Amniotic stem cell (primary cell): Measurements from ENCODE around the gene ATP5F1D.

Experiments used
- DNase-seq: peaks from one replicate; lab custom pipeline; 2025; lab: John Stamatoyannopoulos, UW

The ATP5F1D gene

DNA sequence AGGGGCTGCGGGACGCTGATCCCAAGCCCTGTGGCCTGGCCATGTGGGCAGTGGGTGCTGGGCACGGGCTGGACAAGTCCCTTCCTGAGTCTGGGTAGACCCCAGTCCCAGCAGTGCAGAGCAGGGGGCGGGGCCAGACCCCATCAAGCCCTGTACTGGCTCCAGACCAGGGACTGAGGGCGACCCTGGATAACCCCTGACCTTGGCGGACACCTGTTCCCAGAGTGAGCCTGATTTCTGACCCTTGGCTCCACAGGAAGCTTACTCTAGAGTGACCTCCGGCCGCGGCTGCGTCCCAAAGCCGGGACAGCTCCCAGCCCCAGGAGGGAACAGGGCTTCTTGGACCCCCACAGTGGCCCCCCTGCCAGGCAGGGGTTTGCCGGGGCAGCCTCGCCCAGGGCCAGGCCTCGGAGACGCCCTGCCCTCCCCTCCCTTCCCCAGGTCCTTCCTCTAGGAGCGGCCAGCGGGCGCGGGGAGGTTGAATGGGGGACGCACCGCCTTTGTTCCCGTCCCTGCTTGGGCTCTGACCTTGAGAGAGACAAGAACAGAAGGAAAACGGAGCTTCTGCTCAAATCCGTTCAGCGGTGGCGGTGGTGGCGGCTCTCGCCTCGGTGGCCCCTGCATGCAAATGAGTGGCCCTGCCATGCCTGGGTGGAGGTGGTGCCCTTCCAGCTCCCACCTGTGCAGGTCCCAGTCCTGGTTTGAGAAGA is 41.8 kb downstream of the ATP5F1D start:
- no peak for DNase-seq

DNA sequence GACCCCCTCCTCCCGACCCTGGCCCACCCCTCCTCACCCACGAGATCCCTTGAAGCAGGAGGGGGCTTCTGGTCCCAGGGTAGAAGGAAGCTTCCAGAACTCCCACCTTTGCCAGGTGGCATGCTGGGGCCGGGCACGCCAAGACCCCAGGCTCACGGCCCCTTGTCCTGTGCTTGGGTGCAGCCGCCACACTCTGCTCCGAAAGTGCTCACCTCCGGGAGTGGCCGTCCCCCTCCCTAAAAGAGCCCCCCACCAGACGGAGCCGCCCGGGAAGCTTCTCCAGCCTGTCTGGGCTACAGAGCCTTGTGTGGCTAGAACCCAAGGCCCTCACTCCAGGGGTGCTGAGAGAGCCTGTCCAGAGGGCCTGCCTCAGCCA is 42.4 kb downstream of the ATP5F1D start:
- no peak for DNase-seq

DNA sequence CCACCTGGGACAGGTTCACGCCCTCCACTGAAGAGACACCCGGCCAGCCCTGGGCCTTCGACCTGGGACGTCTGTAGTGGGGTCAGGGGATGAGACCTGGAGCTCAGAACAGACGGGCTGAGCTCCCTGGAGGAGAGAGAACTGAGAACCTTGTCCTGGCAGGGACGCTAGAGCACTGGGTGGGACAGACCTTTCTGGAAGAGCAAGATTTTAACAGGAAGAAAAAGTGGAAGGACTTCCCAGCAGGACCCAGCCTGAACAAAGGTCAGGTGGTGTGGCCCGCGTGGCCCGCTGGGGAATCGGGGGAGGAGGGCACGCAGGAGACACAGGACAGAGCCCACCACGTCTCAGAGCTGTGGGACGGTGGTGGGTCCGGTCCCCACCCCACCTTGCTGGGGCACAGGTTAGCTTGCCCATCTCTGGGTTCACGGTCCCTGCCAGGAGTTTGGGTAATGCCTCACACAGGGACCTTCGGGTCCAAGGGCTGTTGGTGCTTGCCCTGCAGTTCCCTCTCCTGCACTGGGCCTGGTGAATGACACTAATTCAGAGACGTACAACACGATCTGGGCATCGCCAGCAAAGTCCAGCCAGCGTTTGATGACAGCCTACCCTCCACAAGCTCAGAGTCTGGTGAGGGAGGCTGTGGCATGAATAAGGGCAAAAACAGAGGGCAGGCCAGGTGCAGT is 42.9 kb downstream of the ATP5F1D start:
- no peak for DNase-seq

DNA sequence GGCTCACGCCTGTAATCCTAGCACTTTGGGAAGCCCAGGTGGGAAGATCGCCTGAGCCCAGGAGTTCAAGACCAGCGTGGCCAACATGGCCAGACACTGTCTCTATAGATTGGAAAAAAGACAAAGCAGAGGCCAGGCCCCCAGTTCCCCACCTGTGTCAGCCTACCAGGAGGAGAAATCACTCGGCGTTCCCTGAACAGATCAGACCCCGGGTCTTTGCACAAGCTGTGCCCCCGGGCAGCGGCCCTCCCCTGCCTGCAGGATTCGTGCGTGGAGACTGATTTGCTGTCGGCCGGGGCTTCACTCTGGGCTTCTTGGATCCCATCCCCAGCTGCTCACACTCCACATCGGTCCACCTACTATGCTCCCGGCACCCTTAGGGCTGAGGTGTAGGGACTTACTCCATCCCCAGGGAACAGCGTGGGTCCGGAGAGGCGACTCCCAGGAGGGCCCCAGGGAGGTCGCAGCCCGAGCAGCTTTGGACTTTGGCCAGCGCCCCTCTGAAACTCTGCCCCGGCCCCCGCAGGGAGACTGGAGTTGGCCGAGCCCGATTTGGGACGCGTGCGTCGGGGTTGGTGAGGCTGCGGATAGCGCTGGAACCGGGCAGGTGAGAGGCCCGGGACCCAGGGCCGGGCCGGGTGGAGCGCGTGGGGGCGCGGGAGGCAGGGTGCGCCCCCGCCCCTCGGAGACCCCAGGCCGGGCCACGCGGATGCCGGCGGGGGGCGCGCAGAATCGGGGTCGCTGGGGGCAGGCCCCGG is 43.6 kb downstream of the ATP5F1D start:
- no peak for DNase-seq

DNA sequence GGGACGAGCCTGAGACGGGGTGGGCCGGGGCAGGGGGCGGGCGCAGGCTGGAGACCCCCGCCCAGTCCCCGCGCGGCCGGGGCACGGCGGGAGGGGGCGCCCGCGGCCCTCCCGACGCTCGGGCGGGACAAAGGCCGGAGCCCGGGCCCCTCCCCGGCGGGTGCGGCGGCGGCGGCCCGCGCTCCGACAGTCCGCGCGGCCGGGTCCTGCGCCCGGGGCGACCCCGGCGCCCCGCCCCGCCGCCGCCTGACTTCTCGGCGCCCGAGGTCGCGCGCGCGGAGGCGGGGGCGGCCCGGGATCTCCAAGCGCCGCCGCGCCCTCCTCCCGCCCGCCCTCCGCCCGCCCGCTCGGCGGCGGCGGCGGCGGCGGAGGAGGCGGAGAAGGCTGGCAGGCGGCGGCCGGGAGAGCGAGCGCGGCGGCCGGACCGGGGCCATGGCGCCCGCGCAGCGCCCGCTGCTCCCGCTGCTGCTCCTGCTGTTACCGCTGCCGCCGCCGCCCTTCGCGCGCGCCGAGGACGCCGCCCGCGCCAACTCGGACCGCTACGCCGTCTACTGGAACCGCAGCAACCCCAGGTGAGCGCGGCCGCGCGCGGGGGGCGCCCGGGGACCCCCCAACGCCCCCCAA is 44.3 kb downstream of the ATP5F1D start, which contains the start of gene EFNA2:
EFNA2 (plus strand) TSS at position 137 of the 624 bp plus-strand sequence; CDS start at position 433, 296 bp downstream.
- DNase-seq, result no peak

DNA sequence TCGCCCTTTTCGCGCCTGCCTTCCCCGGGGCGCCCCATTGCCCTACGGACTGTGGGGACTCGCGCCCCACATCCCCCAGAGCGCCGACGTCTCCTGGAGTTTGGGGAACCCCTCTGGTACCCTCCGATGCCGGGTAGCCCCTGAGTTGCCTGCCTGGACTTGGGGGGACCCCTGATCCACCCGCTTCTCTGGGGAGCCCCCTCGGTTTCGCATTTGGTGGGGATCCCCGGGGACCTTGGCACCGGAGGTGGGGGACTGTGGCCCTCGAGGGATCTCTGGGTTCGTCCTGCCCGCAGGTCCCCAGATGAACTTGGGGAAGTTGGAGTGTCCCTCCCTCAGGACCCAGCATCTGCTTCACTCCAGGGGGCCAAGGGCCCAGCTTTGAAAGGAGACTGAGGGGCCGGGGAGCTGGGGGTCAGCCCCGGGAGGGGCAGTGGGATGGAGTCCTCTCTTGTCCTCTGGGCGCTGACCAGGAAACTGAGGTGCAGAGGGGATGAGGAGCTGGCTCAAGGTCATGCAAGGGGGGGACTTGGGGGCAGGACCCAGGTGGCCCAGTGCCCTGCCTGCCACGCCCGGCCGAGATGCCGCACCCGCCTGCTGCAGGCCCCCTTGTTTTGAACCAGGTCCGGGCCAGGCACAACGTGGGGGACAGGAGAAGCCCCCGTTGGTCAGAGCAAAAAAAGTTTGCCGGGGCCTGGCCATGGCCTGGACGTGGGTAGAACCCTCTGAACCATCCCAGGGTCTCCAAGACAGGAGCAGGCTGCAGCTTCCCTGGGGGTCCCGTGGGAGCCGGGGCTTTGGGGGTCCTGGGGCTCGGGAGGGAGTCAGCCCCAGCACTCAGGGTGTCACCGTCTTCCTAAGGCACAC is 45.2 kb downstream of the ATP5F1D start:
- DNase-seq, result no peak

DNA sequence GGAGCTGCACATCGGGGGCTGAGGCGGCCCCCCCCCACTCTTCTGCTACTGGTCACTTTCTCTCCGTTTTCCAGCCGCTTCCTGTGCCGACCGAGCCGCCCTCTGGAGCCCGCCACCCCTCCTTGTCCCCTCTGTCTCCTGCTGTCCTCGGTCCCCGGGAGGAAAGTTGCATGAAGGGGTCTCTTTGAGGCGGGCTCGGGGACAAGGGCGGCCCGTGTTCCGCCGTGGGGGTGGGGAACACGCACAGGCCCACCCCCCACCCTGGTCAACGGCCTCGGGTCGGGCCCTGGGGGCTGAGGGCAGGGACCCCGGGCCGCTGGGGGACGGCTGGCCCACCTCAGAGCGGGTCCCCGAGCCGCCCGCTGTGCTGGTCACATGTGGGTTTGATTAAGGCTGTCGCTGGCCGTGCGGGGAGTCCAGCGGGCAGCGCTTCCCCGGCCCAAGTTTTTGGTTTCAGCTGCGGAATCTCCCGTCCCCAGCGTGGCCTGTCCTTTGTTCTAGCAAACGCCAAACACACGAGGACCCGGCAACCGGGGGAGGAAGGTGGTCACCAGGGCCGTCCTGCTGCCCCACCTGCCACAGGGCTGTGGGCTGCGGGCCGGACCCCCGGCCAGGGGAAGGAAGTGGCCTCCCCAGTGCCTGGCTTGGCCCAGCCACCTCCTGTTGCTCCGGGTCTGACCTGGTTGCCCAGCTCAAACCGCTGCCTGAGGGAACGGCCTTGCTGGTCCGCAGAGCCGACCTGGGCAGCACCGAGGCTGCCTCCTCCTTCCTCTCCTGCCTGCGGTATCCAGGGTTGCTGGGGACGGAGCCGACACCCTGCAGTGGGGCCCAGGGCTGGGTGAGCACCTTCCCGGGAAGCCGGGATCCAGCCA is 46.0 kb downstream of the ATP5F1D start:
- no peak for DNase-seq

DNA sequence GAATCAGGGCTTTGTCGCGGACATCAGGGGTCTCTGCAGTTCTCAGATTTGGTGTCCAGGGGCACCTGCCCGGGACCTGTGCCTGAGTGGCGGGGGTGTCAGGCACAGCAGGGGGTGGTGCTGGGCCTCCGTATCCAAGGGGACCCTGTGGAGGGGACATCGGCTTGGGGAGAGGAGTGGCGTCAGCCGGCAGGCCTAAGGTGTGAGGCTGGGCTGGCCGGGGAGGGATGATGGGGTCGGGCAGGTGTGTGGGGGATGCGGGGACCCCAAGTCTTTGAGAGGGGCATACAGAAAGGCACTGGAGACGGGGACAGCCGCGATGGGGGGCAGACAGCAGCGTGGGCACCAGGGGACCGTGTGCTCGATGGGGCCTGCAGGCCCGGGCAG is 46.7 kb downstream of the ATP5F1D start:
- no peak for DNase-seq

DNA sequence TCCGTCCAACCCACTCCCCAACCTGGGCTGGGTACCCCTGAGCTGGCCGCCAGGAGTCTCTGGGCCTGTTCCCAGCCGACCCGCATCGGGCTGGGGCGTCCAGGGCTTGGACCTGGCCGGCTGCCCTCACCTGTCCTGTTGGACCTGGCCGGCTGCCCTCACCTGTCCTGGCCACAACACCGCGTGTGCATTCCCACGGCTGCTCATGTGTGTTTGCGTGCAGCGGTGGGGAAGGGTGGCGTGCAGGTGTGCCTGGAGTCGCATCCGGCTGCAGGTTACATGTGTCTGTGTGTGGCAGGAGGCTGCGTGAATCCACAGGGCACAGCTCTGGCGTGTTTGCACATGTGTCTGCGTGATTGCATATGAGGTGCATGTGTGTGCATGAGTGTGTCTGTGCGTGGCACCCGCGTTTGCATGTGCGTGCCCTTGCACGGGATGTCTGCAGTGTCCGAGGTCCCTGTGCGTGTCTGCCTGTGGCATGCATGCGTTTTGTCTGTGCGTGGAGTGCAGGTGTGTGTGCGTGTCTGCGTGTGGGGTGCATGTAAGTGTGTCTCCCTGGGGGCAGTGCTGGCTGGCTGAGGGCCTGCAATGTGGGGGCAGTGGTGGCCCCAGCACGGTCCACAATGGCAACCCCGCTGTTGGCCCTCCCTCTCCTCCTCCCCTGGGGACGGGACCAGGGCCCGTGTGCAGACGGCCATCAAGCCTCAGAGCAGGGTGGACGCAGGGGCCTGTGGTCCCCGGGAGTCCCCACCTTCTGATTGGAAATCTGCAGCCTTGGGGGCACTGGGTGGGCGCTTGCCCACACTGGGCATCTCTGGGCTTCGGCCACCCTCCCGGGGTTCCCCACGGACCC is 47.5 kb downstream of the ATP5F1D start:
- no peak for DNase-seq

DNA sequence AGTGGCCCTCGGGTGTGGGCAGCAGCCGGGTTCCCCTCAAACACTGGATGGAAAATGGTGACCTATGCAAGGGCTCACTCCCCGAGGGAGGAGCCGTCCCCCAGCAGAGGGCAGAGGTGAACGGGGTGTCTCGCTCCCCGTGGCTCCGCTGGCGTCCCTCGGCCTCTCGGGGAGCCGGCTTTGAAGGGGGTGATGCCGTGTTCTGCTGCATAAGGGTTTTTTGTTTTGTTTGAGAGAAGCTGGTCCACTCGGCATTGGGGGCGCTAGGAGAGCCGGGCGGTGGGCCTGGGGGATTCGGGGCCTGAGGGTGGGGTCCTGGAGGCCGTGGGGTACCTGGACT is 48.1 kb downstream of the ATP5F1D start:
- no peak for DNase-seq

DNA sequence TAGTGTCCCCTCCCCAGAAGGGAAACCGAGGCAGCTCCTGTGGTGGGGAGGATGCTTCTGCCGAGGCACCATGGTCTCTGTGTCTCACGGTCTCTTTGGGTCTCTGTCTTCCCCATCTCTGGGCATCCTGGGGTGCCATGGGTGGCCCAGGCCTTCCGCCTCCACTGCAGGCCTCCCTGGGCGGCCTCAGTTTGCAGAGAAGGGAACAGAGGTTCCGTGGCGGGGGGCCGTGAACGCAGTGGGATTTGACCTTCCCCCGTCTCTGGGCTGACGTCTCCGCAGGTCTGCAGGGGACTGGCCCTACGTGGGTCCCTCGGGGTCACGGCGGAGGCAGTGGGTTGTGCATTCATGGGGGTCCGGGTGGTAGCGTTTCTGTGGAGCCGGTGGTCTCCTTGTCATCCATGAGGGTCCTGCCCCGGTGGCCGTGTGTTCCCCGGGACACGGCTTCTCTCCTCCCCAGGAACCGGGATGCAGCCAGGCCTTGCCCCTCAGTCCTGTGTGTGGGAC is 48.7 kb downstream of the ATP5F1D start:
- DNase-seq, result no peak

DNA sequence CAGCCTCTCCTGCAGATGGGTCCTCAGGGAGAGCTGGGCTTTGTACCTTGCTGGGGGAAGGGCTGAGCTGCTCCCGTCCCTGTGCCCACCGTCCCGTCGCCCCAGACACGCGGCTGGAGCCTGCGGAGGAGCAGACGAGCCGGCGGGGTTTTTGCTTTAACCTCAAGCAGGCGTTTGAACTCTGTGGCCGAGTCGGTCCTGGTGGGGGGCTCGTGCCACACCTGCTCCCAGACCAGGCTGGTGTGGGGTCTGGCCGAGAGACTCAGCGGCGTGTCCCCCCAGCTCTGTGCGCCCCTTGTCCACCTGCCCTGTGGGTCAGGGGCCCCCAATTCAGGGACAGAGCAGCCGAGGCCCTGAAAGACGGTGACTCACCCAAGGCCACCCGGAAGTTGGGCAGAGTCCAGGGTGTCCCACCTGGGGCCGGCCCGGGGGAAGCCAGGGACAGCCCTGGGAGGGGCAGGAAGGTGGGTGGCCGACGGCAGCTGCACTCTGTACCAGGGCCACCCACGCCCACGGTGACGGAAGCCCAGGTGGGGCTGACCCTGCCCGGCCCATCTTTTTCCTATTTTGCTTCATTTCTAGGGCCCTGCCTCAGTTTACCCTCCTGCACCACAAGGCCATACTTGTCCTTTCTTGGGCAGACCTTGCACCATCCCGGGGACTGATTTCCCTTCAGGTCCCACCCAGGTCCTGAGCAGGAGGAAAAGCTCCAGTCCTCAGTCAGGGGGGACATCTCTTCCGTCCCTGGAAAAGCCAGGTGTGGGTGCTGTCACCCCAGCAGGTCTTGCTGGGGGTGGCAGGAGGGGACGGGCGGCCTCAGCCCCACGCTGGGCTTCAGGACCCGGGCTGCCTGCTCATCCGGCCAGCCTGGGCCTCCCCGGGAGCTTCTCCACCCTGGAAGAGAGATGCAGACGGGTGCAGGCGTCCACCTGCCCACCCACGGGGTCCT is 49.4 kb downstream of the ATP5F1D start:
- DNase-seq, result no peak

DNA sequence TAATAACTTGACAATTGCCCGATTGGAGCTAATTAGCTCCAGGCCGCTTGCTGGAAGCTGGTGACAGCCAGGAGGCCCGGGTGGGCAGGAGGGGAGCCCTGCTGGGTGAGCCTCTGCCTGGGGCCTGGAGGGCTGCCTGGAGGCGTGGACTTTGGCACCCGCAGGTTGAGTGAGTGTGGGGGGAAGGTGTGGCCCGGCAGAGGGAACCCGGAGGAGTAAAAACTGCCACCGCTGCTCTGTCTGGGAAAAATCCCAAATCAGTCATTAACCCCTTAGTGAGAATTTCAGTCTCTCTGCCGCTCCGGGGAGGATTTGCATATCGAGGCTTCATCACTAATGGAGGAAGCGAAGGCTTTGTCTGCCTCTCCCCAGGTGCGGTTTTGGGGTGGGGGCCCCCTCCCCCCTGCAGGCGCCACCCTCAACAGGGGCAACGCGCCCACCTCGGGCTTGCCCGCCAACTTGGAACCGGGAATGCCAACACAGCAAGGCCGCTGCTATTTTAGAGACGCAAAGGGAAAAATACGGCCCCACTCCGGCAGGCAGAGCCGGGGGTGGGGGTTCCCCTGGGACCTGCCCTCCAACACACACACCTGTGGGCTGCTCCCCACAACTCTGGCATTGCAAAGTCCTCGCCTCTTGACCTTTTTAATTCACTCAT is 50.3 kb downstream of the ATP5F1D start:
- no peak for DNase-seq

DNA sequence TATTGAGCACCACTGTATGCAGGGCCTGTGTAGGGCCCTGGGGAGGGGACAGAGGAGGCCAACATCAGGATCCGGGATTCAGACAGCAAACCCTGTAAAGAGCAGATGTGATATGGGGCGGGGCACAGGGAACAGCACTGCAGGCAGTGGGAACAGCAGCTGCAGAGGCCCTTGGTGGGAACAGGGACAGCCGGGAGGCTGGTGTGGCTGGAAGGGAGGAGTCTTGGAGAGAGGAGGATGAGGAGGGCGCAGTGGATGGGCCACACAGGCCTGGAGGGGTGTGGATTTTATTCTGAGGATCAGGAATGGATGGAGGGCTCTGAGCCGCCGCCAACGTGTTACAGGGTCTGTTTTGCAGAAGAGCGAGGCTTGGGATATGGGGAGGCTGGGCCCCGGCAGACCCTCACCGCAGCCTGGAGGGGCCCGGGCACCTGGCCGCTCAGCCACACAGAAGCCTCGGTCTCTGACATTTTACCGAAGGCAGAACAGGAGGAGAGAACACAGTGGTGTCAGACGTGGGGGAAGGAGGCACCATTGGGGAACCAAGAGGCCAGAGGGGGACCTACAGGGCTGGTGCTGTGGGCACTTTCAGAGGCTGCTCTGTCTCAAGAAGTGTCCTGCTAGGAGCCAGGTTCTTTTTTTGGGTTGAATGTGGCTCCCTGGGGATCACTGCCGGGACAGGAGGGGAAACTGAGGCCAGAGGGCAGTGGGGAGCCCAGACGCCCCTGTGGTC is 51.0 kb downstream of the ATP5F1D start:
- no peak for DNase-seq

DNA sequence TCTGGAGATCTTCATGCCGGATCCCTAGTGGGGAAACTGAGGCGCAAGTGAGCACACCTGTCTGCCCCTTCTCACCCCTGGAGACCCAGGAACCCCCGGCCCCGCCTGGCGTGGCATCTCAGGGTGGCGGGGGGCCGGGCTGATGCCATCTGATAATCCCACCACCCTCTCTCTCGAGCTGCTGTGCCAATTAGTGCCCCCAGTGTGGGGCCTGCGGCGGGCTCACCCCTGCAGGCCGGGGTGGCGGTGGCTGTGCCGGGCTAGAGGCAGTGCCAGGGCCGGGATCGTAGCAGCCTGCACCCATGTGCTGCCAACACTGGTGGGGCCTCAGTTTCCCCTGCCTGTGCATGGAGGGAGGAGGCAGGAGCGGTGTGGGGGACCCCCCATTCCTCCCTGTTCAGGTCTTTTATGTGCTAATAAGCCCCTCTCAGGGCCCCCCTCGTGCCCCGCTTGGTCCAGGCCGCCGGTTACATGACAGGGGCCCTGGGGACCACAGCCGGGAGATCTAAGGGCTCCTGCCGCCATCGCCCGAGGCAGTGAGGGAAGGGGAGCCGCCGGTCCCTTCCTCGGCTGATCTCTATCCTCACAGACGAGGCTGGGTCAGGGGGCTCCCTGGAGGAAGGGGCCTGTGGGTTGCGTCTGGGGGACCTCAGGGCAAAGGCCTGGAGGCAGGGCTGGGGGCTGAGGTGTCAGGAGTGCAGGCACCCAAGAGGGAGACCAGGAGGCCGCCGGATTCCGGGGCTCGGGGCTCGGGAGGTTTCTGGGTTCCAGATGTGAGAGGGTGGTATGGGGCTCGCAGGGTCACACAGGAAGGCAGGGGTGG is 52.4 kb downstream of the ATP5F1D start:
- no peak for DNase-seq
